ENCODE measurements around the gene FOXD1.
"Not testable (repeated sequence)": the region's sequence is repeated elsewhere in the genome, so short reads cannot be mapped to it uniquely, and the experiment has no call there.

The FOXD1 gene

GRCh38 chr5:73482383-73483136 lies 34.0 kb upstream of the FOXD1 start:
- Mint-ChIP-seq H3K27ac (no peak overlapping the region), H3K27me3 (peaks cover 51% of the 10 kb centered on the region), H3K9me3 (no peaks in the 10 kb centered on the region), H3K4me1 (no peaks in the 10 kb centered on the region), H3K4me3 (no peak overlapping the region)
- no peak for ATAC-seq
- DNase-seq: no peak

- Mint-ChIP-seq H3K4me3 (no peak overlapping the region), H3K27ac (no peak overlapping the region), H3K27me3 (peaks cover 42% of the 10 kb centered on the region), H3K9me3 (no peaks in the 10 kb centered on the region), H3K4me1 (no peaks in the 10 kb centered on the region)
- ATAC-seq (no peak), DNase-seq (no peak)
Measured at GRCh38 chr5:73480500-73480899, 31.9 kb upstream of the FOXD1 start.

- ATAC-seq (no peak), DNase-seq (no peak)
- H3K27ac Mint-ChIP-seq: no peak overlapping the region
- H3K4me1 Mint-ChIP-seq: no peaks in the 10 kb centered on the region
- peaks cover 0 to 6% of the 10 kb centered on the region in 2 donors for H3K9me3 Mint-ChIP-seq
- peaks cover 23% of the 10 kb centered on the region for H3K27me3 Mint-ChIP-seq
- no peak overlapping the region for H3K4me3 Mint-ChIP-seq
Measured at GRCh38 chr5:73472116-73472515, 23.5 kb upstream of the FOXD1 start.

- no peak for ATAC-seq
- no peak overlapping the region for H3K27ac Mint-ChIP-seq
- no peak overlapping the region for H3K4me3 Mint-ChIP-seq
- no peak for DNase-seq
- peaks cover 0 to 6% of the 10 kb centered on the region in 2 donors for H3K9me3 Mint-ChIP-seq
- peaks cover 28% of the 10 kb centered on the region for H3K27me3 Mint-ChIP-seq
- H3K4me1 Mint-ChIP-seq: no peaks in the 10 kb centered on the region
Measured at GRCh38 chr5:73471654-73472053, 23.1 kb upstream of the FOXD1 start.

- ATAC-seq (no peak), DNase-seq (no peak)
- peaks cover 37% of the 10 kb centered on the region for H3K27me3 Mint-ChIP-seq
- H3K9me3 Mint-ChIP-seq: peaks cover 0 to 6% of the 10 kb centered on the region in 2 donors
- H3K4me3 Mint-ChIP-seq: no peak overlapping the region
- H3K27ac Mint-ChIP-seq: no peak overlapping the region
- H3K4me1 Mint-ChIP-seq: no peaks in the 10 kb centered on the region
Measured at GRCh38 chr5:73469878-73470277, 21.3 kb upstream of the FOXD1 start.

- not testable (repeated sequence) for H3K27ac Mint-ChIP-seq, H3K9me3 Mint-ChIP-seq, ATAC-seq, H3K4me3 Mint-ChIP-seq, DNase-seq, H3K4me1 Mint-ChIP-seq
- H3K27me3 Mint-ChIP-seq: peaks cover 46% of the 10 kb centered on the region
Measured at GRCh38 chr5:73468638-73469037, 20.1 kb upstream of the FOXD1 start.

GRCh38 chr5:73464016-73464745 lies 15.6 kb upstream of the FOXD1 start:
- DNase-seq (no peak), ATAC-seq (no peak)
- H3K4me3 Mint-ChIP-seq: no peak overlapping the region
- peaks cover 0 to 6% of the 10 kb centered on the region in 2 donors for H3K9me3 Mint-ChIP-seq
- H3K27ac Mint-ChIP-seq: peak overlapping the region in 1 of 2 donors; percentile 85
- no peaks in the 10 kb centered on the region for H3K4me1 Mint-ChIP-seq
- H3K27me3 Mint-ChIP-seq: peaks cover 60% of the 10 kb centered on the region

GRCh38 chr5:73460133-73460532 lies 11.6 kb upstream of the FOXD1 start:
- no peak for ATAC-seq
- peaks cover 66% of the 10 kb centered on the region for H3K27me3 Mint-ChIP-seq
- no peak overlapping the region for H3K4me3 Mint-ChIP-seq
- H3K9me3 Mint-ChIP-seq: no peaks in the 10 kb centered on the region
- no peak for DNase-seq
- no peaks in the 10 kb centered on the region for H3K4me1 Mint-ChIP-seq
- H3K27ac Mint-ChIP-seq: no peak overlapping the region

GRCh38 chr5:73459366-73459765 lies 10.8 kb upstream of the FOXD1 start:
- H3K27me3 Mint-ChIP-seq: peaks cover 61% of the 10 kb centered on the region
- H3K9me3 Mint-ChIP-seq: no peaks in the 10 kb centered on the region
- no peak overlapping the region for H3K27ac Mint-ChIP-seq
- H3K4me3 Mint-ChIP-seq: no peak overlapping the region
- ATAC-seq: no peak
- H3K4me1 Mint-ChIP-seq: no peaks in the 10 kb centered on the region
- DNase-seq: no peak

- H3K27me3 Mint-ChIP-seq: peaks cover 77% of the 10 kb centered on the region
- not testable (repeated sequence) for H3K27ac Mint-ChIP-seq, H3K4me1 Mint-ChIP-seq, H3K4me3 Mint-ChIP-seq, DNase-seq, H3K9me3 Mint-ChIP-seq, ATAC-seq
Measured at GRCh38 chr5:73456462-73456861, 7.9 kb upstream of the FOXD1 start.

GRCh38 chr5:73454379-73455036 lies 5.9 kb upstream of the FOXD1 start:
- Mint-ChIP-seq H3K27me3 (peaks cover 76% of the 10 kb centered on the region), H3K9me3 (no peaks in the 10 kb centered on the region), H3K4me3 (no peak overlapping the region), H3K27ac (no peak overlapping the region), H3K4me1 (peaks cover 14% of the 10 kb centered on the region)
- ATAC-seq (peak; percentile 82), DNase-seq (peak in 1 of 2 donors; percentile 26)

GRCh38 chr5:73452215-73452614 lies 3.6 kb upstream of the FOXD1 start:
- Mint-ChIP-seq H3K9me3 (no peaks in the 10 kb centered on the region), H3K27me3 (peaks cover 76% of the 10 kb centered on the region), H3K4me1 (peaks cover 26% of the 10 kb centered on the region), H3K4me3 (no peak overlapping the region), H3K27ac (no peak overlapping the region)
- DNase-seq (no peak), ATAC-seq (no peak)

GRCh38 chr5:73451224-73452130 lies 2.9 kb upstream of the FOXD1 start:
- DNase-seq (peak; percentile 69 to 74), ATAC-seq (peak; percentile 36)
- Mint-ChIP-seq H3K9me3 (no peaks in the 10 kb centered on the region), H3K27me3 (peaks cover 75% of the 10 kb centered on the region), H3K4me3 (peak overlapping the region in 1 of 2 donors; percentile 69), H3K4me1 (peaks cover 30% of the 10 kb centered on the region), H3K27ac (no peak overlapping the region)

- Mint-ChIP-seq H3K9me3 (no peaks in the 10 kb centered on the region), H3K27ac (no peak overlapping the region), H3K4me3 (peak overlapping the region; percentile 32 to 69), H3K27me3 (peaks cover 72% of the 10 kb centered on the region), H3K4me1 (peaks cover 32% of the 10 kb centered on the region)
- DNase-seq (peak in 1 of 2 donors; percentile 13), ATAC-seq (no peak)
Measured at GRCh38 chr5:73450672-73451223, 2.2 kb upstream of the FOXD1 start.

- Mint-ChIP-seq H3K27ac (no peak overlapping the region), H3K4me3 (peak overlapping the region in 1 of 2 donors; percentile 29), H3K27me3 (peaks cover 78% of the 10 kb centered on the region), H3K9me3 (no peaks in the 10 kb centered on the region), H3K4me1 (peaks cover 32% of the 10 kb centered on the region)
- no peak for DNase-seq
- no peak for ATAC-seq
Measured at GRCh38 chr5:73450137-73450536, 1.6 kb upstream of the FOXD1 start.

Measured in stimulated activated naive CD8-positive, alpha-beta T cell treated with anti-CD3 and anti-CD28 coated beads, Interleukin-15, amount 100 ng/mL, for 72 hours (primary cell).